Measurements from ENCODE around the gene AGBL4.

Gene AGBL4

DNA sequence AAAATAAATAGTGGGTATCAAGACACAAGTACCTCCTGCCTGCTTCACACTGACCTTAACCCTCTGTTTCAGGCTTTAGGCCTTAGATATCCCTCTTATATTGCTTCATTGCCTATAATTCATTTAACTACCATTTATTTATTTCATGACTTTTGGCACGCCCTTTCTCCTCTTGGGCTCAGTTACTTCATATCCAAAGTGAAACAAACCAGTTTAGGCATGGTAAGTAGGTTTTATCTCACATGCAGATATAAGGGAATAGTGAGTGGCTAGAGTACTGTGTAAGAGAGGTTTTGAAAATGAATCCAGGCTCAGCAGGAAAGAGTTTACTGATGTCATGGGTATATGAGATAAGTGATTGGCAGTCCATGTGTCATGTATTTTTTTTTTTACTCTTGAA is 1177.3 kb downstream of the AGBL4 start:
- no peak for DNase-seq (ENCODE audit: low read depth in 2 of 2, low spot score in 1 of 2)

DNA sequence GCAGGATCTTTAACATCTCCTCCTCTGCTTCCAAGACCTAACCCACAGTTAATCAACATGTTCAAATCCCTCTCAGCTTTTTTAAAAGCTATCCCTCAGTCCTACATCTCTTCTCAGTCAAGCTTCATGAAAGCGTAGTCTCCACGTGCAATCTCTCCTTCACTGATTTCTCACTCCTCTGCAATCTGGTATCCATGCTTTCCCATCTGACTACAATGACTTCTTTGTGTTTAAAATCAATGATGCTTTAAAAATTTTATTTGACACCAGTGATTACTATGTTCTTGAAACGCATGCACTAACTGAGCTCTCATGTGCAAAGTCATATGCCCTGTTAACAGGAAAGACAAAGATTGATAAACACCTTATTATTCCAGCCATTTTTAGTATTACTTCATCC is 1179.6 kb downstream of the AGBL4 start:
- no peak for DNase-seq (ENCODE audit: low read depth in 2 of 2, low spot score in 1 of 2)

DNA sequence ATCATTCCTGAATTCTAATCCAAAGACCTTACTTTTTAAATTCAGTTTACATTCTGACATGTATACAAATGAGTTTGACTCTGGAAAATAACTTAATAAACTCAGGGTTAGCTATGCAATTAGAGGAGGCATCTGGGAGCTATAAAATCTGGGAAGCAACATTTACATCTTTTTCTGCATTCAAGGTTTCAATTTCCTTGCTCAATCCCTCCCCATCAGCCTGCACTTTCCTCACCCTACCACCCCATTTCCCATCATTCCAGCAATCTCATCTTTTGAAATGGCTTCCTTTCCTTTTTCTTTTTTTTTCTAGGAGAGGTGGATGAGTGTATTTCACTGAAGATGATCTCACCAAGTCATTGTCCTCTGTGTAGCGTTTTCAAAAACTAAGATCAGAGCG is 1181.8 kb downstream of the AGBL4 start:
- no peak for DNase-seq (ENCODE audit: low read depth in 2 of 2, low spot score in 1 of 2)

DNA sequence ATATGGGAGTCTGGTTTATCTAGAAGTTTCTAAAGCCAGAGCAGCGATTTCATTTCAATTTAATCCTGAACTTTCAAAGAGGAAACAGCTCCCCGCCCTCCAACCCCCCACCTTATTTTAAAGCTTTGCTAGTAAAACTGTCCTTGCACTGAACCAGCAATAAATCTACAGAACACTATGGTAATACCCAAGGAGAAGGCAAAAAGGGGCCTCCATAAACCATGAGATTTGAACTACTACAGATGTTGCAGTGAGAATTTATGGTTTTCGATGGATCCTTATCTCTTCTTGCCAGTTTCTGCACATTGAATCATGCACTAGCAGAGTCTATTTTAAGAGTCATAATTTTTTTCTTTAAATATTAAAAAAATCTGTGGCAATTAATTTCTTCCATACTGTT is 1182.3 kb downstream of the AGBL4 start:
- DNase-seq (ENCODE audit: low read depth in 2 of 2, low spot score in 1 of 2): no peak

GRCh38 chr1:48831120-48831978 is 1192.4 kb downstream of the AGBL4 start:
- DNase-seq (ENCODE audit: low read depth in 2 of 2, low spot score in 1 of 2): no peak

- no peak for DNase-seq (ENCODE audit: low read depth in 2 of 2, low spot score in 1 of 2)
These were observed 1193.0 kb downstream of the AGBL4 start for GRCh38 chr1:48830715-48831114.

- no peak for DNase-seq (ENCODE audit: low read depth in 2 of 2, low spot score in 1 of 2)
These were observed 1194.3 kb downstream of the AGBL4 start for GRCh38 chr1:48829446-48829845.

DNA sequence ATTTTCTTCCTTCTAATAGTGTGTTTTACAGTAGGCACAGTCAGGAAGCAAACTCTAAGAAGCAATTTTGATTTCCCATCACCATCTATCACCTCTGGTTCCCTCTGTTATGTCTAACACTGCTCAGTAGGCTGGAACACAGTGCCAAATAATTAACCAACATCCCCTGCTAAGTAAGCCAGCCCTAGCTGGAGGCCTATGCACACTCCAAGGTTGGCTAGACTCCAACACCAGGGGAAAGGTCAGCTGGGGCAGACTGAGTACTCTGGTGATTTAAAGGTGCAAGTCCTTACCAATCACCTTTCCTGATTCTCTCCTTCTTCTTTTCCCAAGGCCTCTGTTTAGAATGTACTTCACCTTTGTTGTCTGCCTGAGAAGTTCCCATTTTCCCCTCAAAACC is 1200.6 kb downstream of the AGBL4 start:
- no peak for DNase-seq (ENCODE audit: low read depth in 2 of 2, low spot score in 1 of 2)

DNA sequence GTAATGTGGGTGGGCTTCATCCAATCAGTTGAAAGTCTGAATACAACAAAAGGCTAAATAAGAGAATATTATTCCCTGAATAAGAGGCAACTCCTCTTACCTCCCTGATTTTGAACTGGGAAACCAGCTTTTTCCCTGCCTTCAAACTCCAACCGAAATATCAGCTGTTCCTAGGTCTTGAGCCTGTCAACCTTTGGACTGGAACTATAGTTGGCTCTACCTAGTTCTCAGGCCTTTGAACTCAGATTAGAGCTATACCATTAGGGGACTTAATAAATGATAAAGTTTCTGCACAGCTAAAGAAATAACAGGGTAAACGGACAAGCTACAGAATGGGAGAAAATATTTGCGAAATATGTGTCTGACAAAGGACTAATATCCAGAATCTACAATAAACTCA is 1203.3 kb downstream of the AGBL4 start:
- no peak for DNase-seq (ENCODE audit: low read depth in 2 of 2, low spot score in 1 of 2)

GRCh38 chr1:48817505-48818114 is 1206.1 kb downstream of the AGBL4 start:
- DNase-seq (ENCODE audit: low read depth in 2 of 2, low spot score in 1 of 2): no peak

- DNase-seq (ENCODE audit: low read depth in 2 of 2, low spot score in 1 of 2): no peak
These were observed 1213.0 kb downstream of the AGBL4 start for GRCh38 chr1:48810740-48811139.

DNA sequence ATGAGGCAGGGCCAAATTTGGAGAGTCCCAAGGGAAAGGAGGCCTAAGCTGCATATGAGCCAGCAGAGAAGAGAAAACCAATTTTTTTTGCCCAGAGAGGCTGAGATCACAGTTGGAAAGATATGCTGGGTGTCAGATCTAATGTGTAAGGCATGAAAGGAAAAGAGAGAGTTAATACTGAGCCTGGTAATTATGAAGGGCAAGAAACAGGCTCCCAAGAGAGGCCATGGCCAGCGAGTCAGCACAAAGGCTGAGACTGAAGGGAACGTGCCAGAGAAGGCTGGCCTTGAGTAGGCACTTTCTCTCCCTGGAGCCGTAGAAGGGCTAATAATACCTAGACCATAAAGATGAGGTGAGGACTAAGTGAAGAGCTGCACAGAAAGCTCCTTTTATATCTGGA is 1215.3 kb downstream of the AGBL4 start:
- DNase-seq (ENCODE audit: low read depth in 2 of 2, low spot score in 1 of 2): no peak

DNA sequence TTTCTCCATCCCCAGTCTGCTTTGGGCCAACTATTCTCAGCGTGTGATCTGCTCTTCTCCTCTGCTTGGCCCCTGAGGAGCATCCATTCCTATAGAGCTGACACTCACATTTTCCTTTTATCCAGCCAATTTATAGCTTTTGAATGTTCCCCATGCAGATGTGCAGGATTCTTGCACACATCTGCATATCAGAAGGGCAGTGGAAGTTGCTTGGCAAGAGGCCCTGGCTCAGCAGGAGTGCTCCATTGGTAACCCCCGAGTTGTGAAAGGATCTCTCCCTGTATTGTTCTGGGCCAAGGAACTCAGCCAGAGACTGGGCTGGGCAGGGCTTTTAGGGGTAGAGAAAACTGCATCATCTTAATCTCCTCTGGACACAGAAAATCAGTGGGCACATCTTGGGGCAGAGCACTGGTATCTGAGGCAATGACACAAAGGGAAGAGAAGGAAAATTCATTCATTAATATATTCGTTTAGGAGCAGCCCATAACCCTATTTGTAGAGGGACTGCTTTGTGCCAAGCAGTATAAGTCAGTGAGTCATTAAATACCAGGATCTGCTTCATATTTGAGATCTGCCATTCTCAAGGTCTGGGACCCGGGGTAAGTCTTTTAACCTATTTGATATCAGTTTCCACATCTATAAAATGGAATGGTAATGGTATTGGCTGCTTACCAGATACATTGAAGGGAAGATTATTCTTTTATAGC is 1216.0 kb downstream of the AGBL4 start:
- DNase-seq (ENCODE audit: low read depth in 2 of 2, low spot score in 1 of 2): no peak

- no peak for DNase-seq (ENCODE audit: low read depth in 2 of 2, low spot score in 1 of 2)
These were observed 1220.3 kb downstream of the AGBL4 start for GRCh38 chr1:48803474-48803873.

- DNase-seq (ENCODE audit: low read depth in 2 of 2, low spot score in 1 of 2): no peak
These were observed 1228.9 kb downstream of the AGBL4 start for GRCh38 chr1:48794816-48795215.

- DNase-seq (ENCODE audit: low read depth in 2 of 2, low spot score in 1 of 2): no peak
These were observed 1229.9 kb downstream of the AGBL4 start for GRCh38 chr1:48793863-48794262.

GRCh38 chr1:48792961-48793360 is 1230.8 kb downstream of the AGBL4 start:
- no peak for DNase-seq (ENCODE audit: low read depth in 2 of 2, low spot score in 1 of 2)

- DNase-seq (ENCODE audit: low read depth in 2 of 2, low spot score in 1 of 2): no peak
These were observed 1233.4 kb downstream of the AGBL4 start for GRCh38 chr1:48790397-48790796.

DNA sequence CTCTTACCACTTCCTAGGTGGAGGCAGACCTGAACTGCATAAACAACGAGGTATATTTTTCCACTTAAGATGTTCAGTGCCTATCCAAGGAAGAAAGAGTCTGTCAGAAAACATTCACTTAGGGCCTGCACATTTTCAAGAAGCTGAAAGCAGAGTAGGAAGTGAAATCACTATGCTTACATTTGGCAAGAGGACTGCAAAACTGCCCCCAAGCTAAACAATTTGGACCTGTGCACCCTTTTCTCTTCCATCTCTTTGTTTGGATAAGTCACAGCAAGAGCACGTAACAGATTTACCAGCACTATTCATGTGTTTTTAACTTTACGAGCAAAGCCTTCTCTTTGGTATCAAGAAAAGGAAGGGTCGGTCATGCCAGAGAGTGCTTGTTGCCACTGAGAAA is 1233.9 kb downstream of the AGBL4 start:
- no peak for DNase-seq (ENCODE audit: low read depth in 2 of 2, low spot score in 1 of 2)

GRCh38 chr1:48785869-48786268 is 1237.9 kb downstream of the AGBL4 start:
- DNase-seq (ENCODE audit: low read depth in 2 of 2, low spot score in 1 of 2): no peak

GRCh38 chr1:48784301-48784700 is 1239.5 kb downstream of the AGBL4 start:
- no peak for DNase-seq (ENCODE audit: low read depth in 2 of 2, low spot score in 1 of 2)

GRCh38 chr1:48777219-48777895 is 1246.4 kb downstream of the AGBL4 start:
- no peak for DNase-seq (ENCODE audit: low read depth in 2 of 2, low spot score in 1 of 2)
